Effector memory CD4-positive, alpha-beta T cell (primary cell): ENCODE data around the gene NKAIN2.
"Not testable (repeated sequence)": the region's sequence is repeated elsewhere in the genome, so short reads cannot be mapped to it uniquely, and the experiment has no call there.

Source experiments
- DNase-seq, 3 donors: peaks; one replicate each; pipeline ENCODE4 v3.0.0-alpha.2; 2020
- H3K27ac ChIP-seq: 2 replicates; pipeline ENCODE4 v1.7.0; 2013; ENCODE audit warnings: mild to moderate bottlenecking, low read length, moderate library complexity; ENCODE audit not compliant: insufficient read depth, poor library complexity, severe bottlenecking
- H3K27me3 ChIP-seq: replicated peaks from 2 replicates; pipeline ENCODE4 v1.7.0; 2013; ENCODE audit warnings: mild to moderate bottlenecking, low read length; ENCODE audit not compliant: insufficient read depth, control insufficient read depth, poor library complexity, severe bottlenecking
- H3K36me3 ChIP-seq: 2 replicates; pipeline ENCODE4 v1.7.0; 2013; ENCODE audit warnings: mild to moderate bottlenecking, low read length, moderate library complexity; ENCODE audit not compliant: control insufficient read depth, insufficient read depth
- H3K4me1 ChIP-seq: 2 replicates; pipeline ENCODE4 v1.7.0; 2013; ENCODE audit warnings: low read length, mild to moderate bottlenecking; ENCODE audit not compliant: control insufficient read depth, insufficient read depth, poor library complexity, severe bottlenecking
- H3K4me3 ChIP-seq: 2 replicates; pipeline ENCODE4 v1.7.0; 2013; ENCODE audit warnings: low read length, low read depth, mild to moderate bottlenecking; ENCODE audit not compliant: insufficient read depth, poor library complexity, severe bottlenecking
- H3K9me3 ChIP-seq: 2 replicates; pipeline ENCODE4 v1.7.0; 2013; ENCODE audit warnings: mild to moderate bottlenecking, low read length, moderate library complexity; ENCODE audit not compliant: control insufficient read depth

NKAIN2 gene

DNA sequence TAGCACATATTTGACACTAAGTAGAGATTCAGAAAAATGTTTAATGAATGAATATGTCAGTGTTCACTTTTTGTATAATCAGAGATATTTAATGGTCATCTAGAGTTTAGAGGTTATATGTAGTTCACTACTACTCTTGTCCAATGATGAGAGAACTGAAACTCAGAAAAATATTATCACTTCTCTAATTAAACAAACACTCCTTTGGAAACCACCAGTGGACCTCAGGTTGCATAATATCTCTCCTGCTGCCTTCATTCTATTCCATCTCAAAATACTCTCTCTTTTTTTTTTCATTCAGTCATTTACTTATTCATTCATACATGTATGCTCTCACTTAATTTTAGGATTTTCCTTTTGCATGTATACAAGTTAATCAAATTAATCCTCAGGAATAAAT lies 735.4 kb downstream of the NKAIN2 start:
- DNase-seq: no peak
- Histone ChIP-seq H3K27me3 (no peaks in the 10 kb centered on the region), H3K4me1 (no peaks in the 10 kb centered on the region), H3K9me3 (no peaks in the 10 kb centered on the region), H3K4me3 (no peak overlapping the region), H3K36me3 (no peaks in the 10 kb centered on the region), H3K27ac (no peak overlapping the region)

DNA sequence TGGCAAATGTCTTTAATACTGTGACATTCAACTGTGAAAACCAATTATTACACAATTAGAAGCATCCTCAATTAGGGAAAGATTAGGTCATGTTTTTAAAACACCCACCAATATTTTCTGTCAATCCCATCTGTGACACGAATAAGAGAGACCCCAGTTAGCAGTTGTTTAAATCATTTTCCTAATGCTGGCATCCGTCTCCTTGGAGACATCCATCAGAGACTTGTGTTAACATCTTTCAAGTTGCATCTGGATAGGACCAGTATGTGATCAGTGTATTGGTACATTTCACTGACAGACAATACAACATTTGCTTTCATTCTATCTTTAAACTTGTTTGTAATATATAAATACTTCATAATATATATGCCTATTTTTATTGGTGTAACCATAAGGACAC lies 737.9 kb downstream of the NKAIN2 start:
- H3K9me3 ChIP-seq: no peaks in the 10 kb centered on the region
- H3K27ac ChIP-seq: no peak overlapping the region
- no peak overlapping the region for H3K4me3 ChIP-seq
- DNase-seq: no peak
- no peaks in the 10 kb centered on the region for H3K36me3 ChIP-seq
- no peaks in the 10 kb centered on the region for H3K27me3 ChIP-seq
- no peaks in the 10 kb centered on the region for H3K4me1 ChIP-seq

DNA sequence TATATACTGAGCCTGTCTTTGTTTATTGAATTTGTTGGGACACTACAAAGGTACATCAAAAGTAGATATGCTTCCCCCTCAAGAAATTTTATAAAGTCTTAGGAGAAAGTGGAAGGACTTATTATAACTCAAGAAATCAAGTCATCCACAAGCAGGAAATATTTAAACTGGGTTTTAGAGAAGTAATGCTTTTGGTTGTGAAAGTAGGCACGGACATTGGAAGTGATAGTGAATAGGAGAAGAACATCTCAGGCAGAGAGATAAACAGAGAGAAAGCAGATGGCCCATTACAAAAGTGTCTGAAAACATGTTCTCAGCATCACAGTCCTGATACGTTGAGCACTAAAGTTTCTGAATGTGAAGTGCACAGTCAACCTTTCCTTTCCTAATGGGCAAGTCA lies 742.9 kb downstream of the NKAIN2 start:
- no peak overlapping the region for H3K4me3 ChIP-seq
- H3K27me3 ChIP-seq: no peaks in the 10 kb centered on the region
- H3K36me3 ChIP-seq: no peaks in the 10 kb centered on the region
- no peaks in the 10 kb centered on the region for H3K9me3 ChIP-seq
- DNase-seq: no peak
- no peaks in the 10 kb centered on the region for H3K4me1 ChIP-seq
- H3K27ac ChIP-seq: no peak overlapping the region

DNA sequence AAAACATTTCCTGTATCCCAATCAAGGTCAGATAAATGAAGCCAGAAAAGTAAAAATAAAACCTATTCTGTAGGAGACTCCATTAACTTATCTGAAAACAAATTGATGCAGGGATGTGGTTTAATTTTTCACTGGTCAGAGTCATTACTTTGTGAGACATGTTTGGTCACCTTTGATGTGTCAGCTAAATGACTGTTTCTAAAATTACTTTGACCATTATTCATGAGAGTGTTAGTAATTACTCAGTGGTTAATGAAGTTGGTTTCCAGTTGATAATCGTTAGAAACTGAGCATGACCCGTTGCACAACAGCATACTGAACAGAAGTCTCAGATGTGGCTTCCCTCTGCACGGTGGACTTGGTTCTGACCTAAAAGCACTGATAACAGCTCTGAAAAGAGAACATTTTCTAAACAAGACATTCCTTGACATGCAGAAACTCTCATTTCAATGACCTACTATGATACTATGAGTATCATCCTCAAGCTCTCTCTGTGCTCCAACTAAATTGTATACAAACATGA lies 748.1 kb downstream of the NKAIN2 start:
- no peak overlapping the region for H3K4me3 ChIP-seq
- no peaks in the 10 kb centered on the region for H3K9me3 ChIP-seq
- no peaks in the 10 kb centered on the region for H3K4me1 ChIP-seq
- no peaks in the 10 kb centered on the region for H3K36me3 ChIP-seq
- DNase-seq: no peak
- H3K27me3 ChIP-seq: no peaks in the 10 kb centered on the region
- H3K27ac ChIP-seq: no peak overlapping the region

DNA sequence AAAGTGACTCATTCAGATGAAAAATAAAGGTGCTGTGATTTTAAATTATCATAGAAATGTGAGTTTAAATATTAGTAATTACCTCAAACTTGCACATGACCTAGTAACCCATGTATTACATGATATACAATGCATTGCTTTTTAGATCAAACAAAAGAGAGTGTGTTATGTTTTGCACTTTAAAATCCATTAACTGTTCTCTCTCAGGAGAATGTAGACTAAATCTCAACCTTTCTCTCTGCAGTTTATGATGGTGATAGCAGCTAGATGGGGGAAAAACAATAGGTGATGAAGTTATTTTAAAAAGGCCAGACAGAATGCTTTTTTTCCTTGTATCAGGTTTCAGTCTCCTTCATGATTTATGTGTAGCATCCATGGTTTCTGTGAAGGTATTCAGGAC lies 754.2 kb downstream of the NKAIN2 start:
- Histone ChIP-seq H3K36me3 (no peaks in the 10 kb centered on the region), H3K4me3 (no peak overlapping the region), H3K9me3 (no peaks in the 10 kb centered on the region), H3K27ac (no peak overlapping the region), H3K4me1 (no peaks in the 10 kb centered on the region), H3K27me3 (no peaks in the 10 kb centered on the region)
- DNase-seq: no peak

DNA sequence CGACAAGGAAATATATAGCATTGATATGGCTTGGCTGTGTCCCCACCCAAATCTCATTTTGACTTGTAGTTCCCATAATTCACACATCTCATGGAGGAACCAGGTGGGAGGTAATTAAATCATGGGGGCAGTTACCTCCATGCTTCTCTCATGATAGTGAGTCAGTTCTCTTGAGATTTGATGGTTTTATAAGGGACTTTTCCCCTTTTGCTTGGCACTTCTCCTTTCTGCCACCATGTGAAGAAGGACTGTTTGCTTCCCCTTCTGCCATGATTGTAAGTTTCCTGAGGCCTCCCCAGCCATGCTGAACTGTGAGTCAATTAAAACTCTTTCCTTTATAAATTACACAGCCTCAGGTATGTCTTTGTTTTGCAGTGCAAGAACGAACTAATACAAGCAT lies 756.4 kb downstream of the NKAIN2 start:
- not testable (repeated sequence) for H3K27me3 ChIP-seq, DNase-seq, H3K4me1 ChIP-seq, H3K9me3 ChIP-seq, H3K4me3 ChIP-seq, H3K36me3 ChIP-seq, H3K27ac ChIP-seq

DNA sequence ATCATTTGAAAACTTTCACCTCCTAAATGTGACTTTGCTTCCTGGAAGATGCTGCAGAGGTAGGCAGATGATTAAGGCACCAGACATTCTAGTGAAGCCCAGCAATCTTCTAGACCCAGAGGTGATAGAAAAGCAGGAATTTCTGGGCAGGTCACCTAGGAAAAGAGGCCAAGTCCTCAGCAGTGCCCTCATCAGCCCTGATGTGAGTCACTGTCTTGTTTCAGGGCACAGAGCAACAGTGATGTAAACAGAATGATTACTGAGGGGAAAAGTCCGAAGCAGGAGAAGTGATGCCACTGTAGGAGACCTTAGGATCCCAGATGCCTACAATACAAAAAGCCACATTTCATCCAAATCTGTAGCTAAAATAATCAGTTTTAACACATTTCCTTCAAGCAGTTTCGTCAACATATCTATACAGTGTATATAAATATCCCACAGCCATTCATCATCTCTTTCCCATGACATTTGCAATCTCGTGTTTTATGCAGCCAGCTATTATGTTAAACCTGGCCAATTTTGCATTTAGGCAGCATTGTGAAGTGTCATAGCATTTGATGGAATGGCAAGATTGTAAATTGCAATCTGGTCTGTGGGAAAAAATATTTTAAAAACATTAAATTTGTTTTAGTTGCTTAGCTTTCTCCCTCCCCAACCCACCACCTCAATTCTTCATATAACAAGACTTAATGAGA lies 757.4 kb downstream of the NKAIN2 start:
- Histone ChIP-seq H3K9me3 (no peaks in the 10 kb centered on the region), H3K36me3 (no peaks in the 10 kb centered on the region), H3K4me3 (no peak overlapping the region), H3K4me1 (no peaks in the 10 kb centered on the region), H3K27ac (no peak overlapping the region), H3K27me3 (no peaks in the 10 kb centered on the region)
- no peak for DNase-seq

DNA sequence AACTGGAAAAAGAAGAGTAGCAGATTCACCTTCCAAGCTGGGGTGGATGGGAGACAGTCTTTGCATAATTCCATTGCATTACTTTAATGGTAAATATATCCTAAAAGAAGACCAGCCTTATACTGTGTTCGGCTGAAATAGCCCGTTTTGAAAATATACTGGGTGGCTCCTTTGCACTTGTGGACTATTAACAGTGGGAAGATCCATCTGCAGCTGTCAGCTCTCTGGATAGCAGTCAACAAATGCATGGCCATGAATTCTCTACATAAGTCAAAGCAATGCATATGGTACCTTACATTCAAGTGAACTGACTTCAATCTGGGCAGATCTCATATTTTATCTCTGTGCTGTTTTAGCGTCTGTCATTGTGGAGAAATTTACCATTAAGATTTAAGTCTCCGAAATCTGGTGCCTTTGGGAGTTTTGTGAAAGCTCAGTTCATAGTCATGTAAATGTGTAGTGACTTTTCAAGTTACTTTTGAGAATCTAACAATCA lies 758.0 kb downstream of the NKAIN2 start:
- H3K4me3 ChIP-seq: no peak overlapping the region
- H3K27ac ChIP-seq: no peak overlapping the region
- no peaks in the 10 kb centered on the region for H3K27me3 ChIP-seq
- DNase-seq: no peak
- no peaks in the 10 kb centered on the region for H3K36me3 ChIP-seq
- no peaks in the 10 kb centered on the region for H3K4me1 ChIP-seq
- no peaks in the 10 kb centered on the region for H3K9me3 ChIP-seq

DNA sequence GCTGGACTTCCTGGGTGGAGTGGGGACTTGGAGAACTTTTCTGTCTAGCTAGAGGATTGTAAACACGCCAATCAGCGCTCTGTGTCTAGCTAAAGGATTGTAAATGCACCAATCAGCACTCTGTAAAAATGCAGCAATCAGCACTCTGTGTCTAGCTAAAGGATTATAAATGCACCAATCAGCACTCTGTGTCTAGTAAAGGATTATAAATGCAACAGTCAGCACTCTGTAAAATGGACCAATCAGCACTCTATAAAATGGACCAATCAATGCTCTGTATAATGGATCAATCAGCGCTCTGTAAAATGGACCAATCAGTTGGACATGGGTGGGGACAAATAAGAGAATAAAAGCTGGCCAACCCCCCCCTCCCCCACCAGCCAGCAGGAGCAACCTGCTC lies 760.5 kb downstream of the NKAIN2 start:
- not testable (repeated sequence) for H3K27ac ChIP-seq, H3K9me3 ChIP-seq, H3K4me1 ChIP-seq, H3K27me3 ChIP-seq, DNase-seq, H3K36me3 ChIP-seq, H3K4me3 ChIP-seq

DNA sequence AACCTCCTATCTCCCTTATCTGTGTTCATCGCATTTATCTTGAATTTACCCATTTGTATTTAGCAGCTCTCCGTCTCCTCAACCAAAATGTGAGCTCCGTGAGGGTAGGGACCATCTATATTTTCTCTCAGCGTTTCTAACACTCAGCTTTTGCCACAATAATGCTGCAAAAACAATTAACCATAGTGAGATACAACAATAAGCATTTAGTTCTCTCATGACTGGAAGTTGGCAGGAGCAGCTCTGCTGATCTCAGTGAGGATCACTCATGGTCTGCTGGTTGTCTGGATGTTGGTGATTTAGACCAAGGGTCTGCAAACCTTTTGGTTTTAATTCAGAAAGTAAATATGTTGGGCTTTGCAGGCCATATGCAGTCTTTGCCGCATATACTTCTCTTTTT lies 763.7 kb downstream of the NKAIN2 start:
- Histone ChIP-seq H3K4me3 (no peak overlapping the region), H3K9me3 (no peaks in the 10 kb centered on the region), H3K27ac (no peak overlapping the region), H3K4me1 (no peaks in the 10 kb centered on the region), H3K27me3 (no peaks in the 10 kb centered on the region), H3K36me3 (no peaks in the 10 kb centered on the region)
- no peak for DNase-seq
